Measurements from ENCODE around the gene COL1A2.

- TF ChIP-seq CTCF (IDR thresholded peaks at IDR 0.05 in 2 of 3, conservative IDR thresholded peaks at IDR 0.05 in 1 of 3; ENCODE audit: borderline replicate concordance in 1 of 3, insufficient read depth in 1 of 3, low read depth in 2 of 3, low read length in 2 of 3) (no peak), EZH2 (IDR thresholded peaks at IDR 0.05) (no peak)
Observed at GRCh38 chr7:94392393-94392786, 2.3 kb upstream of the COL1A2 start.

All from HCT116 (cell line).